ENCODE results near the gene ATP11B. TPM values are rescaled to one million over a fixed set of nuclear protein-coding genes. Genes with fewer than 3 reads are reported as not detected.

Gene ATP11B
- total RNA-seq, 2 donors from 2014 or later, result 158 to 160 TPM

GRCh38 chr3:182889948-182890629 is 96.8 kb downstream of the ATP11B start:
- Mint-ChIP-seq H3K27ac (no peak overlapping the region), H3K27me3 (no peaks in the 10 kb centered on the region), H3K36me3 (peaks cover 11% of the 10 kb centered on the region), H3K4me3 (no peak overlapping the region), H3K9me3 (no peaks in the 10 kb centered on the region), H3K4me1 (ENCODE audit: low read depth in 2 of 2) (peaks cover 0 to 3% of the 10 kb centered on the region in 2 donors)
- no peak for ATAC-seq
- DNase-seq (ENCODE audit: low spot score), result no peak

- Mint-ChIP-seq H3K4me3 (no peak overlapping the region), H3K27ac (no peak overlapping the region), H3K27me3 (no peaks in the 10 kb centered on the region), H3K4me1 (ENCODE audit: low read depth in 2 of 2) (peaks cover 0 to 3% of the 10 kb centered on the region in 2 donors), H3K36me3 (peaks cover 11% of the 10 kb centered on the region), H3K9me3 (no peaks in the 10 kb centered on the region)
- DNase-seq (ENCODE audit: low spot score), result no peak
- no peak for ATAC-seq
Observed at GRCh38 chr3:182891364-182891763, 98.1 kb downstream of the ATP11B start.

- peaks cover 11% of the 10 kb centered on the region for H3K36me3 Mint-ChIP-seq
- H3K27ac Mint-ChIP-seq, result no peak overlapping the region
- H3K4me1 Mint-ChIP-seq (ENCODE audit: low read depth in 2 of 2), result peaks cover 0 to 3% of the 10 kb centered on the region in 2 donors
- H3K4me3 Mint-ChIP-seq, result no peak overlapping the region
- DNase-seq (ENCODE audit: low spot score) (no peak), ATAC-seq (no peak)
- H3K27me3 Mint-ChIP-seq, result no peaks in the 10 kb centered on the region
- H3K9me3 Mint-ChIP-seq, result no peaks in the 10 kb centered on the region
Observed at GRCh38 chr3:182892226-182892625, 98.9 kb downstream of the ATP11B start.

- Mint-ChIP-seq H3K36me3 (peaks cover 10% of the 10 kb centered on the region), H3K9me3 (no peaks in the 10 kb centered on the region), H3K4me1 (ENCODE audit: low read depth in 2 of 2) (peaks cover 0 to 3% of the 10 kb centered on the region in 2 donors), H3K27ac (no peak overlapping the region), H3K4me3 (no peak overlapping the region), H3K27me3 (no peaks in the 10 kb centered on the region)
- no peak for ATAC-seq
- no peak for DNase-seq (ENCODE audit: low spot score)
Observed at GRCh38 chr3:182895513-182896112, 102.3 kb downstream of the ATP11B start.

- no peak for ATAC-seq
- Mint-ChIP-seq H3K9me3 (no peaks in the 10 kb centered on the region), H3K4me3 (no peak overlapping the region), H3K27ac (peak overlapping the region in 1 of 2 donors; percentile 11), H3K36me3 (peaks cover 10% of the 10 kb centered on the region), H3K27me3 (no peaks in the 10 kb centered on the region), H3K4me1 (ENCODE audit: low read depth in 2 of 2) (peaks cover 0 to 3% of the 10 kb centered on the region in 2 donors)
- DNase-seq (ENCODE audit: low spot score), result no peak
Observed at GRCh38 chr3:182896553-182896952, 103.2 kb downstream of the ATP11B start.

- no peaks in the 10 kb centered on the region for H3K9me3 Mint-ChIP-seq
- no peaks in the 10 kb centered on the region for H3K27me3 Mint-ChIP-seq
Observed at GRCh38 chr3:182902236-182902635, 108.9 kb downstream of the ATP11B start.

GRCh38 chr3:182904164-182904563 is 110.9 kb downstream of the ATP11B start:
- H3K9me3 Mint-ChIP-seq, result no peaks in the 10 kb centered on the region
- H3K27me3 Mint-ChIP-seq, result no peaks in the 10 kb centered on the region
- H3K4me1 Mint-ChIP-seq (ENCODE audit: low read depth in 2 of 2), result peaks cover 2 to 3% of the 10 kb centered on the region in 2 donors
- DNase-seq (ENCODE audit: low spot score) (no peak), ATAC-seq (no peak)
- no peak overlapping the region for H3K4me3 Mint-ChIP-seq
- H3K36me3 Mint-ChIP-seq, result peaks cover 17% of the 10 kb centered on the region
- H3K27ac Mint-ChIP-seq, result peak overlapping the region in 1 of 2 donors; percentile 31

More at GRCh38 chr3:182902236-182902635, 108.9 kb downstream of the ATP11B start:
- ATAC-seq (no peak), DNase-seq (ENCODE audit: low spot score) (no peak)
- no peaks in the 10 kb centered on the region for H3K4me1 Mint-ChIP-seq (ENCODE audit: low read depth in 2 of 2)
- H3K36me3 Mint-ChIP-seq, result peaks cover 17% of the 10 kb centered on the region
- H3K27ac Mint-ChIP-seq, result peak overlapping the region in 1 of 2 donors; percentile 4
- H3K4me3 Mint-ChIP-seq, result no peak overlapping the region

GRCh38 chr3:182905623-182906022 is 112.3 kb downstream of the ATP11B start:
- H3K27ac Mint-ChIP-seq, result peak overlapping the region in 1 of 2 donors; percentile 6
- H3K27me3 Mint-ChIP-seq, result no peaks in the 10 kb centered on the region
- DNase-seq (ENCODE audit: low spot score) (no peak), ATAC-seq (no peak)
- peaks cover 12% of the 10 kb centered on the region for H3K36me3 Mint-ChIP-seq
- no peak overlapping the region for H3K4me3 Mint-ChIP-seq
- H3K4me1 Mint-ChIP-seq (ENCODE audit: low read depth in 2 of 2), result peaks cover 9 to 13% of the 10 kb centered on the region in 2 donors
- H3K9me3 Mint-ChIP-seq, result no peaks in the 10 kb centered on the region

GRCh38 chr3:182906036-182906435 is 112.7 kb downstream of the ATP11B start:
- H3K36me3 Mint-ChIP-seq, result peaks cover 12% of the 10 kb centered on the region
- H3K27ac Mint-ChIP-seq, result peak overlapping the region in 1 of 2 donors; percentile 6

GRCh38 chr3:182908471-182908870 is 115.2 kb downstream of the ATP11B start:
- H3K9me3 Mint-ChIP-seq, result no peaks in the 10 kb centered on the region
- H3K4me3 Mint-ChIP-seq, result no peak overlapping the region
- H3K27ac Mint-ChIP-seq, result no peak overlapping the region

More at GRCh38 chr3:182906036-182906435, 112.7 kb downstream of the ATP11B start:
- peaks cover 12 to 17% of the 10 kb centered on the region in 2 donors for H3K4me1 Mint-ChIP-seq (ENCODE audit: low read depth in 2 of 2)
- no peak for DNase-seq (ENCODE audit: low spot score)
- no peak for ATAC-seq
- H3K9me3 Mint-ChIP-seq, result no peaks in the 10 kb centered on the region
- H3K27me3 Mint-ChIP-seq, result no peaks in the 10 kb centered on the region
- H3K4me3 Mint-ChIP-seq, result no peak overlapping the region

GRCh38 chr3:182909318-182910040 is 116.2 kb downstream of the ATP11B start:
- Mint-ChIP-seq H3K9me3 (no peaks in the 10 kb centered on the region), H3K36me3 (peaks cover 2% of the 10 kb centered on the region), H3K4me3 (no peak overlapping the region), H3K4me1 (ENCODE audit: low read depth in 2 of 2) (peaks cover 34 to 47% of the 10 kb centered on the region in 2 donors), H3K27me3 (no peaks in the 10 kb centered on the region), H3K27ac (no peak overlapping the region)
- DNase-seq (ENCODE audit: low spot score) (no peak), ATAC-seq (no peak)

More at GRCh38 chr3:182908471-182908870, 115.2 kb downstream of the ATP11B start:
- DNase-seq (ENCODE audit: low spot score) (no peak), ATAC-seq (no peak)
- H3K27me3 Mint-ChIP-seq, result no peaks in the 10 kb centered on the region
- H3K36me3 Mint-ChIP-seq, result no peaks in the 10 kb centered on the region
- H3K4me1 Mint-ChIP-seq (ENCODE audit: low read depth in 2 of 2), result peaks cover 27 to 38% of the 10 kb centered on the region in 2 donors

GRCh38 chr3:182910936-182911781 is 117.9 kb downstream of the ATP11B start:
- Mint-ChIP-seq H3K36me3 (peaks cover 7% of the 10 kb centered on the region), H3K4me3 (peak overlapping the region; percentile 21), H3K27ac (peak overlapping the region; percentile 38 to 69), H3K9me3 (no peaks in the 10 kb centered on the region), H3K27me3 (no peaks in the 10 kb centered on the region), H3K4me1 (ENCODE audit: low read depth in 2 of 2) (peaks cover 38 to 55% of the 10 kb centered on the region in 2 donors)
- DNase-seq (ENCODE audit: low spot score) (no peak), ATAC-seq (peak; percentile 78 to 80)

- peaks cover 38 to 55% of the 10 kb centered on the region in 2 donors for H3K4me1 Mint-ChIP-seq (ENCODE audit: low read depth in 2 of 2)
- H3K27me3 Mint-ChIP-seq, result no peaks in the 10 kb centered on the region
- H3K4me3 Mint-ChIP-seq, result peak overlapping the region; percentile 21
- H3K27ac Mint-ChIP-seq, result peak overlapping the region; percentile 38 to 69
- no peaks in the 10 kb centered on the region for H3K9me3 Mint-ChIP-seq
- peaks cover 7% of the 10 kb centered on the region for H3K36me3 Mint-ChIP-seq
- ATAC-seq (peak; percentile 29 to 35), DNase-seq (ENCODE audit: low spot score) (no peak)
Observed at GRCh38 chr3:182911782-182912111, 118.4 kb downstream of the ATP11B start.
